8988T (cell line): ENCODE results near the gene LTBP1.
"Not testable (repeated sequence)": the region's sequence is repeated elsewhere in the genome, so short reads cannot be mapped to it uniquely, and the experiment has no call there.

Experiments
- DNase-seq: peaks from one replicate; pipeline ENCODE4 v3.0.0; 2011

LTBP1 gene

DNA sequence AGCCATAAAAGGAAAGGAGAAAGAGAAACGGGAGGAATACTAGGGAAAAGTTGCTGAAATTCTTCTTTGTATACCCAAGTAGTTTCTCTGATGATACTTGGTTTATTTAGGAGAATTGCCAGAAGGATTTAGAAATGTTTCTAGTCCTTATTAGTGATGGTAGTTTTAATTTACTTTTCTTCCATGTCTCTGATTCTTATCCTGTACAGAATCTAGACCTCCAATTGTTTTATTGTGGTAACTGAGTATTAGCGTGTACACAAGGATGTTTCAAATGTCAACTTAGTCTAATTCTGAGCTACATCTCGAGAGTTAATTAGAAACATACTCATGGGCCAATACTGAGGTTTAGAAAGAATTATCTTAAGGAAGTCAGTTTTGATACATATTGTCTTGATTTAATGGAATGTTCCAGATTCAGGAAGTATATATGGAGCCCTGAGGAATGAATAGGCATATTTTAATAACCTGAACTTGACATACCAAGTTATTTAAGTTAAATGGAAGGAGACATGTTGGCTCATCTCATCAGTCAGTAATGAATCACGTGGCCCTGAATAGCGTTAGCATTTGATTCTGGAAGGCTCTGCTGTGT, 219.6 kb downstream of the LTBP1 start:
- no peak for DNase-seq

DNA sequence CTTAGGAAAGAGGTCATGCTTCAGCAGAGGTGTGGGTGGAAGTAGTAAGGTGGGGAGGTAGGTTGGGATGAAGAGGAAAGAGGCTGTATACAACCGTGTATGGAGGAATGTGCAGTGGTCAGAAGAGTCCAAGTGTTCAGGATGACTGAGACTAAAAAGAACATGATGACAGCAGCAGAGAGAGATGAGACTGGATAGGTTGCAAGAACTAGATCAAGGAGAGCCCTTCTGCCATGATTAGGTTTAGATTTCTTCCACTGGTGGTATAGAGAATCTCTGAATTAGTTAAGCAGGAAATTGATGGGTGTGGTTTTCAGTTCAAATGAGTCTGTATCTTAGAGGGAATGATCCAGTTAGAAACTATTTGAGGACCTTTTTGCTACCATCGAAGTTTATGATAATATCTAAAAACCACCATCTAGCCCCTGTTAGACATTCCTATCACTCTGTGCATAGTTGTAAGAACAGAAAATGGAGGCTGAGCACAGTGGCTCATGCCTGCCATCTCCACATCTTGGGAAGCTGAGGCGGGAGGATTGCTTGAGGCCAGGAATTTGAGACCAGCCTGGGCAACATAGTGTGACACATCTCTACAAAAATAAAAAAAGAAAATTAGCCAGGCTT, 221.0 kb downstream of the LTBP1 start:
- no peak for DNase-seq

DNA sequence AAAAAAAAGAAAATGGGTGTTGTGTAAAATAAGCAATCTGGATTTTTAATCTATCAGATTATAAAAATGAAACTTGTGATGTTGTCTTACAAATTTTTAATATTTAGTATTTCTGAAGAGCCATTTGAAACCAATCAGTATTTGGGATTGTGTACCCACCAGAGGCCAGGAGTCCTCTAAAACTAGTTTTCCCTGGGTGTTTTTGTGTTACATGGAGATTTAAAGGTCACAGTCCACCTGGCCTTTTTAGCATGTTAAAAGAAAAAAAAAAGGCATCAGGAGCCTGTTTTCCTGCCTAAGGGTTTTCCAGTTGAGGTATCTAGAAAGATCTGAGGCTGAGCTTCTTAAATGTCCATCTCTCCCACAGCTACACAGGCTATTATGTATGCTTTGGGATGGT, 221.7 kb downstream of the LTBP1 start:
- DNase-seq, result no peak

DNA sequence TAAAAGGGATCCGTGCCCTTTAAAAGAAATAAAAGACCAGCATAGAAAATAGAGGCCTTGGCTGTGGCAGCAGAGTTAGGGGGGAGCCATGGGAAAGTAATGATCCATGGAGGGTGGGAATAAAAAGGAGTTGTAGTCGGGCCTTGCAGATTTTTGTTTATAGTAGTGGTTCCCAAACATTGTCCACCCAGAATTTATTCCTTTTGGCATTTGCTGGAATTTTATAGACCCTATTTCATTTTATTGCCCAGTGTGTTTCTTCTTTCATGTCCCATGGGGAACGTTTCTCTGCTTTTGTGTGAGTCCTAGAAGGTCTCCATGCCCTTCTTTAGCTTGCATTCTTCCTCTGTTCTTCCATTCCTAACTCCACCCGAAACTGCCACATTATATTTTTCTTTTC, 222.2 kb downstream of the LTBP1 start:
- DNase-seq, result no peak

DNA sequence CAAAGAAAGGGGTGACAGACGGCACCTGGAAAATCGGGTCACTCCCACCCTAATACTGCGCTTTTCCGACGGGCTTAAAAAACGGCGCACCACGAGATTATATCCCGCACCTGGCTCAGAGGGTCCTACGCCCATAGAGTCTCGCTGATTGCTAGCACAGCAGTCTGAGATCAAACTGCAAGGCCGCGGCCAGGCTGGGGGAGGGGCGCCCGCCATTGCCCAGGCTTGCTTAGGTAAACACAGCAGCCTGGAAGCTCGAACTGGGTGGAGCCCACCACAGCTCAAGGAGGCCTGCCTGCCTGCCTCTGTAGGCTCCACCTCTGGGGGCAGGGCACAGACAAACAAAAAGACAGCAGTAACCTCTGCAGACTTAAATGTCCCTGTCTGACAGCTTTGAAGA, 223.5 kb downstream of the LTBP1 start:
- not testable (repeated sequence) for DNase-seq

DNA sequence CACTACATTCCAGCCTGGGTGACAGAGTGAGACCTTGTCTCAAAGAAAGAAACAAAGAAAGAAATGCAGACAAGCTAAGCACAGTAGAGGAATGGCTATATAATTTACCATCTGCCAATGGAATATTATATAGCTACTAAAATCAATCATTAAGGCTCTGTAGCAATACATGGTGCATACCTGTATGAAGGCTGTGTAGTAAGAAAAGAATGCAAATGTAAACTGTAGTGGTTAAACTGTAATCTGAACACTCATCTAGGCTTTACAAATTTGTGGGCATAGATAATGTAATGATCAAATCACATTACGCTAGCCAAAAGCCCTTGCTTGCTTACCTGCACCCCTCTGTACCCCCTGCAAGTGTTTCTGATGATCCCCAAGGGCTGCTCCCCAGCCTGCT, 230.9 kb downstream of the LTBP1 start:
- no peak for DNase-seq

DNA sequence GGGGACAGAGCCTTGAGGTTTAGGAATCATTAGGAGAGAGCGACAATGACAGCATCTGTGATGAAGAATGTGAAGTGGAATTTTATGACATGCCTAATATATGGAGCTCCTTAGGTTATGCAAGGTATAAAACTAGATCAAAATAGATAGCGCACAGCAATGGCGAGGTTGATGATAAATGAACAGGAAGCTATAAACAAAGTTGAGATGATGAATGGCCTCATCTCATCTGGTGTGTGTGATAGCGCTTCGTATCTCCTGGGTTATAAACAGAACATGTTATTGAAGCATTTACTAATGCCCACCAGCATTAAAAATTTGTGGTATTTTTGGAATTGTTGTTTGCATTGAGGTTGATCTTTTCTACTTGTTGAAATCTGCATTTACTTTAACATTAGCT, 231.5 kb downstream of the LTBP1 start:
- no peak for DNase-seq

DNA sequence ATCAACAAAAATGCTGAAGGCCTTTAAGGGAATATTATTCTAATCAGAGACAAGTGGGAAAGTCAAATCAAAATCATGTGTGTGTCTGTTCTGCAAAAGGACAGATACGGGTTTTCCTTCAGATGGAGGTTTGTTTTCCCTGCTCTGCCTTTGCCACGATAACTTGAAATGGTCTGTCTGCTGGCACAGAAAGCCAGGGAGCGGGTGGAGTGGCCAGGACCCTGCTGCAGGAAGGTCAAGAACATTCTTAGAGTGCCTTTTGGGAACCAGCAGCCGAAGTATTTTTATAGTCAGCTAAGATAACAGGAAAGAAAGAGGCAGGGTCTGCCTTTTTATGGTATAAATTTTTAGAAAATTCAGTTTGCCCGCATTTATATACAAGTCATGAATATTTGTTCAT, 234.2 kb downstream of the LTBP1 start:
- DNase-seq, result no peak

DNA sequence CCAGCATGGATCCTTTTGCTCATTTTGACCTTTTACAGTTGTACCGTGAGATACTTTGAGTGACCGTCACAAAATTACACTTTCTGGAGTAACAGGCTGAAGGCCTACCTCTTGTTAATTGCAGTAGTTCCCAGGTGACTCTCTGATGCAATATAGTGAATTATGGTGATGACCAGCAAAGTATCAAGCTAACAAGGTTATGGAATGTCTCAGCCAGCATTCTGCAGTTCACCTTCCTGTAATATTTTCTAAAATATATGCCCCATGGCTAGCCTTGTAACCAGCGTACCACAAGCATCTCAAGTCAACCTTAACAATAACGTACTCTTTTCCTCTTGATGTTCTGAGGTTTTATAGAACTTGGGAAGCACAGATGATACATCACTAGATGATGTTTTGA, 234.7 kb downstream of the LTBP1 start:
- DNase-seq, result no peak

DNA sequence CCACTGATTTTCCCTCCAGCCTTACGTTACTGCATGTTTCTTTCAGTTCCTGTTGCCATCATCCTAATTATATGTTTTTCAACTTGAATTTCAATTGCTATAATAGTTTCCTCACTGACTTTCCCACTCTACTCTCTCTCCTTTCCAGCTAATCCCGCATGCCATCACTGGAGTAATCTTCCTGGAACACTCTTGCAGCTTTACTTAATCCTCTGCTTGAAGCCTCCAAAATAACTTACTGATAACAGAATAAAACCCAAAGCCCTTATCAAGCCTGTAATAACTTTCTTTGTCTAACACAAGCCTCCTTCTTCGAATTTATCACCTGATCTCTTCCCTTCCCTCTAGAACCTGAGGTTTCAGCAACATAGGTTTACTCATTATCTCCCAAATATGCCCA, 237.3 kb downstream of the LTBP1 start:
- no peak for DNase-seq

DNA sequence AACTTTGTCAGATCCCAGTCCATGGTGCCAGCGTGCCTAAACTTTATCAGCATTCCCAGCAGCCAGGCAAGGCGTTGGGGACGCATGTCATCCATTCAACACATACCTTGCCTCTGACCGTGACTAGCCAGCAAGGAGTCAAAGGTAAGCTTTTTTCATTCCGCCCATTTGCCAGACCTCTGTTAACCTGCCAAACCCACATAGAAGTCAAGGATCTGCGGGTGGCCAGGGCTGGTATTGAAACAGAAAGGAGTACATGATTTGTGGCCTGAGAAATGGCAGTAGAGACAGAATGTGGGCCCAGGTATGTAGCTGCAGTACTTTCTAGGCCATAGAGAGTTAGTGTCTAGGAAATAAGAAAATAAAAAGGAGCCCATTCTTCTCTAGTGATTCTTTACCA, 240.2 kb downstream of the LTBP1 start:
- no peak for DNase-seq

DNA sequence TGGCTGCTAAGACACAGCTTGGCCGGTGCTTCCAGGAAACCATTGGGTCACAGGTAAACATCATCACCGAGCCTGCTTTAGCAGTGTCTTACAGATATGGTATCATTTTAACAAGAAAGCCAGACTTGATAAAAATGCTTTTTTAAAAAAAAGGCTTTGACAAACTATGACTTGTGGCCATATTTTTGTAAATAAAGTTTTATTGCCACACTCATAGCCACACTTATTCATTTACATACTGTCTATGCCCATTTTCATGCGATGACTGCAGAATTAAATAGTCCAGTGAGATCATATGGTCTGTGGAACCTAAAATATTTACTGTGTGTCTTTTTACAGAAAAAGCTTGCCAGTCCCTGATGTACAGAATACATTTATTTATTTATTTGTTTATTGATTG, 242.0 kb downstream of the LTBP1 start:
- DNase-seq, result no peak

DNA sequence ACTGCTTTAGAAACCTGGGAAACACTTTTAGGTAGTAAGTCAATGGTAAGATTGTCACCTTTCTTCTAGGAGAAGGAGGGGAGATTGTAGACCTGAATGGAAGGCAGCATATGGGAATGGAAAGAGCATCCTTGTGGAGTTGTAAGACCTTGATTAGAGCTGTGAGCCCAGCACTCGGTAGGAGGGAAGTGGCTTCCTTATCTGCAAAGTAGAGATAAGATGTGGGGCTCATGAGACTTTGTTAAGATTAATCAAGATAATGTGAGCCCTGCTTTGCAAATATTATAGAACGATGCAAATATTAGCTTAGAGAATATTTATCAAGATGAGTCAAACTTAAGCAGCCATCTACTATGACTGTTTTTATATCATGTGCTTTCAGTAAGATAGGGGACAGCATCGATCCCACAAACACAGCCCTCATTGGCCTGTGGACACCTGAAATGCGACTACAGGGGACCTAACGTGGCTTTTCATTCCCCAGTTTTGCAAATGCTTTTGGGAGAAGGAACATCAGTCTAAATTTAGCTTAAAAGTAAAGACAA, 243.7 kb downstream of the LTBP1 start:
- no peak for DNase-seq

DNA sequence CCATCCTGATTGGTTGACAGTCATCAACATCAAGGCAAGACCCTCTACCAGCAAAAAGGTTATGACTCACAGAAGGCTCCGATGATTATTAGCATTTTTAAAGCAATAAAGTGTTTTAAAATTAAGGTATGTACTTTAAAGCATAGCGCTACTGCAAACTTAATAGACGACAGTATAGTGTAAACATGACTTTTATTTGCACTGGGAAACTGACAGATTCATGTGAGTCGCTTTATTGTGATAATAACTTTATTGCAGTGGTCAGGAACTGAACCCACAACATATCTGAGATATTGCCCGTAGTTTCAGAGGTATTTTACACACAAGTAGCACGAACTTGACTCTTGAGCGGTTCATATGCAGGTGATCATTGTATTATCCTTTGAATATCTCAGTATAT, 249.1 kb downstream of the LTBP1 start:
- no peak for DNase-seq

DNA sequence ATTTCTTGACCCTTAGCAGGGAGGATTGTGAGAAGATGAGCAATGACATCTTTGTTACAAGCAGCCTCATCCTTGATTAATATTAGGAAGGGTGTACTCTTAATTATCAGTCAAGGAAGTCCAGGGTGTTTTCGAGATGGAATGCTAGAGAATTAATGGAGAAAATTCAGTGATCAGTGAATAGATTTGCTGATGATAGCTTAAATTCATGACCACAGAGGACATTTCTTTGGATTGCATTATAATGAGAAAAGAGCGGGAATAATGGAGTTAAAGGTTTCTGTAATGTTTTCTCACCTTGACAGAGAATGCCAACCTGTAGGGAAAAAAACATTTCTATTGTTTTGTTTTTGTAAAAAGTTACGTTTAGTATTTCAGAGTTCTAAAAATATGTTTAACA, 249.9 kb downstream of the LTBP1 start:
- DNase-seq, result no peak

DNA sequence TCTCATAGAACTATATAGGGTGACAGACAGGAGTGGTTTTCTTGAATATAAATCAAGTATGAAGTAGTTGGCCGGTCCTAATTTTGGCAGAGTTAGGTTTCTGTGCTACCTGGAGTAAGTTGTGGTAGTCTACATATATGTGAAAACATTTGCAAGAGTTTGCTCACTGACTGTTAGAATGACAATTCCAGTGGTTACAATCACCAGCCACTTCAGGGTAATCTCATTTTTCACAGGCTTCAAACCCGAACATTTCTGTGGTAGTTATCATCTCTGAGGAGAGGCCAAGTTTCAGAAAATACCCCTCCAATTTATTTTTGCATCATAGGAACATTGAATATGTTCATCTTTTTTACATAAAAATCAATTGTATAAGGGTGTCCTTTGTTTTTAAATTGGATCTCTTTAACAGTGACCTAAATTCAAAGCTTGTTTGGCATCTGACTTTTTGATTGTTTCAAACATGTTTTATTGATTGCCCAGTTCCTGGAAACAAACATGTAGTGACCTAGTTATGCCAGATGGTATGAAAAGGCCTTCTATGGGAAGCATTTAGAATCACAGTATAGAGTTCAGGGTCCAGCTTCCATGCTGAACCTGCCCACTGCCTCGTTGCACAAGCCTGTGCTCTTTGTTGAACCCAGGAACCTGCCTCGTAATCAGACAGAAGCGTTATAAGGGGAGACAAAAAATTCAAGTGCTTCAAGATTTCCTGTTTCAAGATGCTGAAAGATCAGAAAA, 250.6 kb downstream of the LTBP1 start:
- DNase-seq, result no peak

DNA sequence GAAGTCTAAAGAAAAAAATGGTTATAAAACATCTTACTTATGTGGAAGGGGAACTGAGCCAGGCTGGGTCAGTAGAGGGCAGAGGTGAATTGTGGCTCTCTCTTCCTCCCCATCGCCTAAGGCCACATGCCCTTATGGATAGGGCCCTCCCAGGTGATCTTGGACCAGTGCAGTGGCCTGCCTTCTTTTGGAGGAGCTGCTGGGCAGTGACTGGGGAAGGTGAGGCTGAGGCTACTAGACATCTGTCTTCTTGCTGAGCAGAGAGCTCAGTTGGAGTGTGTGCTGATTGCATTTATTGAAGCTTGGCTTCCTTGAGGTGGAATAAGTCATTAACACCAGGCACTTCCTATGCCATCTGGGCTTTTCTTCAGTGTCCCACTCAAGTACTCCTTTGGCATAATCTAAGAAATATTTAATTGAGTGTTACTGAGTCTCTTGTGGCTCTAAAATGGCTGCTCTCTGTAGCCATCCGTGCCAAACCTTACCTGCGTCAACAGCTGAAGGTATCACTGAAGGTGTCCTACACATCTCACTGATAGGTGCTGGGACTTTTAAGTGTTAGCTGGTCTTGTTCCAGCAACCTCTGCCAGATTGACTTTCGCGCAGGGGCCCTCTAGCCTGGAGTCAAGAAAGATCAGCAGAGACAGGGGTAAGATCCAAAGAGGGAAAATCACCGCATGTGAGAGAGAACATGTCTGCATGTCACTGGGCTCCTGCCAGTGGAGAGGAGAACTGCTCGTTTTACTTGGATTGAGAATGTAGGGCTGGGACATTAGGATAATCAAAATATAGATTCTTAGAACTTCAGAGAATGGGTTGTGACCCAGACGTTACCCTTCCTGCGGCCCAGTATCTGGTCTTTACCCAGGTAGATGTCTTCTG, 256.1 kb downstream of the LTBP1 start:
- DNase-seq, result no peak

DNA sequence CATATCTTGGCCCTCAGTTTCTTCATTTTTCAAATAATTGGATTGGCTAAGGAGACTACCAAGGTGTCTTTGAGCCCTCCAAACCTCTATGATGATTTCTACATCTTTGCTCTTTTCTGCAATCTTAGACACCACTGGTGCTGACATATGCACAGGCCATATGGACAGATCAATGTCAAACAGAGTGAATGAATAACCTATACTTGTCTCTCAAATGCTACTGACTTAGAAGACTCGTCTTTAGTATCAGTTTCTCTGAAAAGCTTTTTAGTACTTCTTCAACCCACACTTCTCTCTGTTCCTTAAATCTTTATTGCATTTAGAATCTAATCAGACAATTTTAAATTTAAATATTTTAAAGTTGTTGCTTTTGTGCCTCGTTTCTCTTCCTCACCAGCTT, 258.2 kb downstream of the LTBP1 start:
- DNase-seq, result no peak

DNA sequence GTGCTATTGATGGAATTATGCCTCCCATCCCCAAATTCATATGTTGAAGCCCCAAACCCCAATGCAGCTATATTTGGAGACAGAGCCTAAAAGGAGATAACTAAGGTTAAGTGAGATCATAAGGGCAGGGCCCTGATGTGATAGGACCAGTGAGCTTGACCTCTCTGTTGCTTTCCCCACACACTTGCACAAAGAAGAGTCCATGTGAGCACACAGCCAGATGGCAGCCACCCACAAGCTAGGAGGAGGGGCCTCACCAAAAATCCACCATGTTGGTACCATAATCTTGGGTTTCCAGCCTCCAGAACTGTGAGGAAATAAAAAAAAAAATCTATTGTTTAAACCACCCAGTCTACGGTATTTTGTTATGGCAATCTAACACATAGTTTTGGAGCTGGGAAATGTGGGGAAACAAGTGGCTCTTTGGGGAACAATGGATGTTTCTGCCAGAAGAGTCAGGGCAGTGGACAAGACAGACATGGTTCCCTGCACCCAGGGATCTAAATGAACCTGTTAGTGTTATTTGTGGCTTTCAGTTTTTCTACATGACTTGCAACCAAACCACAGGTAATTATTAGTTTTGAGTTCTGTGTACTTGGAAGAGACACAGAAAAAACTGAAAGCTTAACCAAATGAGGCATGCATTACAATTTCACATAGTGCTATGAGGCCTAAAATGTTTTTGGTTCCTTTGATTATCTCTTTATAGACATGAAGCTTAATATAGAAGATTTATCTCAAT, 259.1 kb downstream of the LTBP1 start:
- no peak for DNase-seq

DNA sequence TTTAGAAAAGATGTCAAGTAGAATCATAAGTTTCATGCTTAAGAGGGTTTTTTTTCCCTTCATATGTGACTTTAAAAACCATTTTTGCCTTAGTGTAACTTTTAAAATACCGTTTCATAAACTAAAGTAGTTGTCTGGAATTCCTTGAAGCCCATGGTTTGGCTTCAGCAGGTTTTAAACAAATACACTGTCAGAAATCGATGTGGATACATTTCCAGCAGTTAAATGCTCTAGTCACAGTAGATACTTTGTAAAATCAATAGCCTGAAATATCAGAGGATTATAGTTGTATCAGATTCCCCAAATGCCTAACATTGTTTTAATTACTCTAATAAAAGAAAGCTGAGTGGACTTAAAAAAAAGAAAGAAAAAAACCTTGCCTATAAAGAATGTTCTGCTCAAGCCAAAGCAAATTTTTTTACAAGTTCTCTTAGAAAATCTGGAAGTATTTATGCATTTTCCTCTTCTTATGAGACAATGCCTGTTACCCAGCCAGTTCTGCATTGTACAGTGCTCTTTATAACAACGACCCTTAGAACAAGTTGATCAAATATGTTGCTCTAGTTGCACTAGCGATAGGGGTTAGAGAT, 260.5 kb downstream of the LTBP1 start:
- no peak for DNase-seq

DNA sequence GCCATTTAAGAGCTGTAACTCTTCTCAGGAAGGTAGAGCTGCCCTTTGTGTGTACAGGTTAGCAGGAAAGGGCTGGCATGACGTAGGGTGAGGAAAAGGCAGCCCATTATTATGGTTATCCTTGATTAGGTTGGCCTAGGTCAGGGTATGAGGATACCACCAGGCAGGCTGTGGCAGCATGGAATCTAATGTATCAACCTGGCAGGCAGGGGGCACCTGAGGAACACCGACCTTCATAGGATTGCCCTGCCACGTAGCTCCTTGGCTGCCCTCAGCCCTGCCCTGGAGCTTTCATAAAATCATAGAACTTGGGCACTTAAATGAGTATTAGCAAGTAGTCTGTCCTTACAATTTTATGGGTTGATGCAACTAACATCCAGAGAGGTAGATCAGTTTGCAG, 261.6 kb downstream of the LTBP1 start:
- peak; percentile 24 for DNase-seq

DNA sequence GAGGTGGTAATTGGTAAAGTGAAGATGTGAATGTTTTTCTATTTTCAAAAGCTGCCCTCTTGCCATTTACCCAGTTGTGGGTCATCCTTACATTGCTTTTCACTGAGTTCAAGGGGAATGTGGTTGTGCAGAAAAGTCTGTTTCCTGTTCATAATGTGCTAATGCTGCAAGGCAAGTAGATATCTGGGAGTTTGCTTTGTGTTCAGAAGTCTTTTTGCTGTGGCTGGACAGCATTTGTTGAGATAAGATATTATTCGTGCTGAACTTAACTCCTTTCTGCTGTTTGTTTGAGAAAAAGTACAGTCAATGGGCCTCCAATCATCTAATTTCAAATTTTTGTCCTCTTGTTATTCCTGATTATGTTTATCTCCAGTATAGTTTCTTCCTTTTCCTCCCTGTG, 263.2 kb downstream of the LTBP1 start:
- DNase-seq, result no peak
